Measurements from ENCODE around the gene SLC5A5.
"Not testable (repeated sequence)": the region's sequence is repeated elsewhere in the genome, so short reads cannot be mapped to it uniquely, and the experiment has no call there.

SLC5A5 gene

DNA sequence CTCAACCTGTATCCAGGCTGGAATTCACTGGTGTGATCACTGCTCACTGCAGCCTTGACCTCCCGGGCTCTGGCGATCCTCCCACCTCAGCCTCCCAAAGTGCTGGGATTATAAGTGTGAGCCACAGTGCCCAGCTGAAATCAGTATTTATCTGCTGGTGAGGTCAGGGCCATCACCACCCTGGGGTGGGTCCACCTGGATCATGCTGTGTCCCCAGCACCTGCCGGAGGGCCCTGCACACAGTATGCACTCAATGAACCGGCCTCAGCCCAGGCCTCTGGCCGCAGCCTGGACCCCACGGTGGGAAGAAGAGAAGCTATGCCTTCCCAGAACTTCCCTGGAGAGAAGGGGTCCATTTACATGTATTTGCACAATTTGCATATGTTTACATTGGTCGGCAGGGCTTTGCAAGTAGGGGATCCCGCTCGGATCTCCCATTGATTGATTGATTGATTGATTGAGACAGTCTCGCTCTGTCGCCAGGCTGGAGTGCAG is 2.6 kb upstream of the SLC5A5 start:
- Histone ChIP-seq H3K27me3 (ENCODE audit: insufficient read depth, low read length) (peaks cover 29% of the 10 kb centered on the region), H3K4me1 (ENCODE audit: insufficient read depth, low read length) (peaks cover 4% of the 10 kb centered on the region), H3K4me3 (ENCODE audit: low read length) (no peak overlapping the region), H2AFZ (ENCODE audit: low read depth, low read length) (no peak overlapping the region), H3K36me3 (ENCODE audit: insufficient read depth, low read length) (peaks cover 12% of the 10 kb centered on the region), H3K9me3 (ENCODE audit: low read length) (no peaks in the 10 kb centered on the region)

DNA sequence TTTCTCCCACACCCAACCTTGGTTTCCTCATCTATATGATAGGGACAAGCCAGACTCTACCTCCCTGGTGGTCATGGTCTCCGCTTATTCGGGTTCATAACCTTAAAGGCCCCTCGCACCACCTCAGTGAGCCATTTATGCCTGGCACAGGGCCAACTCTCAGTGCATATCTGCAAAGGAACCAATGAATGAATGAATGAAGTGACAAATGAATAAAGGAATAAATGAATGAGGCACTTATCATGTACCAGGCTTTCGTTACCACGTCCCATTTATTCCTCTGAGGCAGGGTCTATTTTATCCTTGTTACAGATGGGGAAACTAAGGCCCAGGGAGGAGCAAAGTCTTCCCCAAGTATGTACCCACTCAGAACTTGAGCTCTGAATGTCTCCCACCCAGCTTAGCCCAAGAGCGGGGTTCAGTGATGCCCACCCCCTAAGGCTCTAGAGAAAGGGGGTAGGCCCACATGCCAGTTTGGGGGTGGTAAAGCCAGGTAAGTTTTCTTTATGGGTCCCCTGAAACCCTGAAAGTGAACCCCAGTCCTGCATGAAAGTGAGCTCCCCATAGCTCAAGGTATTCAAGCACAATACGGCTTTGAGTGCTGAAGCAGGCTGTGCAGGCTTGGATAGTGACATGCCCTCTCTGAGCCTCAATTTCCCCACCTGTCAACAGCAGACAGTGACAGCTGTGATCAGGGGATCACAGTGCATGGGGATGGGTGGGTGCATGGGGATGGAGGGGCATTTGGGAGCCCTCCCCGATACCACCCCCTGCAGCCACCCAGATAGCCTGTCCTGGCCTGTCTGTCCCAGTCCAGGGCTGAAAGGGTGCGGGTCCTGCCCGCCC is 490 bp upstream of the SLC5A5 start:
- no peaks in the 10 kb centered on the region for H3K36me3 ChIP-seq (ENCODE audit: insufficient read depth, low read length)
- H3K4me1 ChIP-seq (ENCODE audit: insufficient read depth, low read length): peaks cover 4% of the 10 kb centered on the region
- no peak overlapping the region for H2AFZ ChIP-seq (ENCODE audit: low read depth, low read length)
- no peak overlapping the region for H3K4me3 ChIP-seq (ENCODE audit: low read length)
- no peaks in the 10 kb centered on the region for H3K9me3 ChIP-seq (ENCODE audit: low read length)
- H3K27me3 ChIP-seq (ENCODE audit: insufficient read depth, low read length): peaks cover 36% of the 10 kb centered on the region

DNA sequence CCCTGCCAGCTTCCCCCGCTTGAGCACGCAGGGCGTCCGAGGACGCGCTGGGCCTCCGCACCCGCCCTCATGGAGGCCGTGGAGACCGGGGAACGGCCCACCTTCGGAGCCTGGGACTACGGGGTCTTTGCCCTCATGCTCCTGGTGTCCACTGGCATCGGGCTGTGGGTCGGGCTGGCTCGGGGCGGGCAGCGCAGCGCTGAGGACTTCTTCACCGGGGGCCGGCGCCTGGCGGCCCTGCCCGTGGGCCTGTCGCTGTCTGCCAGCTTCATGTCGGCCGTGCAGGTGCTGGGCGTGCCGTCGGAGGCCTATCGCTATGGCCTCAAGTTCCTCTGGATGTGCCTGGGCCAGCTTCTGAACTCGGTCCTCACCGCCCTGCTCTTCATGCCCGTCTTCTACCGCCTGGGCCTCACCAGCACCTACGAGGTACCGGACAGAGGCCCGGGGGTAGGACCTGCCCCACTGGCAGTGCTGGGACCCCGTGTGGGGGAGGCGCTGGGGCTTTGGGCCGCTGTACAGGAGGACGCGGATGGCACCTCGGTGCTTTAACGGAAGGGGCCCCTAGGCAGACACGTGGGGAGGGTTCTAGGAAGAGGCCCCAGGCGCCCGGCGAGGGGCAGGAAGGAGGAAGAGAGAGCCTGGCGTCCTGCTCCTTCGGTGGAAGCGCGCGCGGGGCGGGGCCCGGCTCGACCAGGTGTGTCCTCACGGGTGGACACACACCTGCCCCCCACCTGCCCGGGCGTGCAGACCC is 681 bp downstream of the SLC5A5 start:
- H3K9me3 ChIP-seq (ENCODE audit: low read length): no peaks in the 10 kb centered on the region

DNA sequence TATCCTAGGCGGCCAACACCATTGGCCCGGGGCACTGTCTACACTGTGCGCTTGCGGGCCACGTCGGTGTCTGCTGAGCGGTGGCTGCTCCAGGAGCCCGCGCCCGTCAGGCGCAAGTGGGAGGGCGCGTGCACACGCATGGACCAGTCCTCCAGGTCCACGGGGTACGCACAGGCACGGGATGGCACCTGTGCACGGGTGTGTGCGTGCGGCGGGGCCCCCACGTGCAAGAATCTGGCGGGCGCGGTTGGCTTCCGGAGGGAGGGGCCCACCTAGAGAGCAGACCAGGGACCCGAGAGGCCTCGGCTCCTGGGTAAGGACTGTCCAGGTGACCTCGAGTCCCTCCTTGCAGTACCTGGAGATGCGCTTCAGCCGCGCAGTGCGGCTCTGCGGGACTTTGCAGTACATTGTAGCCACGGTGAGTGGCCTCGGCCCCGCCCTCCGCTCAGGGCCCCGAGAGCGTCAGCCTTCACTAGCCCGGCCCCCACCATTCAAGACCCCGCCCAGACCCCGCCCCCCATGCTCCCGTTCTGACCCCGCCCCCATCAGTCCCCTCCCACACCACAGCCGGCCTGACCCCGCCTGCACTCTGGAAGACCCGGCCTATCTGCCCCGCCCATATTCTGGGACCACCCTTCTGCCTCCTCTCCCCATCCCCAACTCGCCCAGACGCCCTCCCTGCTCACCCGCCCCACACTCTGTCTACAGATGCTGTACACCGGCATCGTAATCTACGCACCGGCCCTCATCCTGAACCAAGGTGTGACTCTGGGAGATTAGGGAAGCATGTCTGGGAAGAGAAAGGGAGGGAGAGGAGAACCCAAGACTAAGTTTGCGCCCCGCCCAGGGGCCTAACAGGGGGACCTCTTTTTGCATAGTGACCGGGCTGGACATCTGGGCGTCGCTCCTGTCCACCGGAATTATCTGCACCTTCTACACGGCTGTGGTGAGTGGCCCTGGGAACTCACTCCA is 2.3 kb downstream of the SLC5A5 start:
- Histone ChIP-seq H3K36me3 (ENCODE audit: insufficient read depth, low read length) (no peaks in the 10 kb centered on the region), H3K4me3 (ENCODE audit: low read length) (no peak overlapping the region), H3K27me3 (ENCODE audit: insufficient read depth, low read length) (peaks cover 36% of the 10 kb centered on the region), H3K4me1 (ENCODE audit: insufficient read depth, low read length) (peaks cover 4% of the 10 kb centered on the region), H2AFZ (ENCODE audit: low read depth, low read length) (no peak overlapping the region), H3K9me3 (ENCODE audit: low read length) (no peaks in the 10 kb centered on the region)

More for the DNA sequence above, 681 bp downstream of the SLC5A5 start:
- Histone ChIP-seq H3K4me3 (ENCODE audit: low read length) (no peak overlapping the region), H2AFZ (ENCODE audit: low read depth, low read length) (no peak overlapping the region), H3K36me3 (ENCODE audit: insufficient read depth, low read length) (no peaks in the 10 kb centered on the region), H3K4me1 (ENCODE audit: insufficient read depth, low read length) (peaks cover 4% of the 10 kb centered on the region), H3K27me3 (ENCODE audit: insufficient read depth, low read length) (peaks cover 36% of the 10 kb centered on the region)

DNA sequence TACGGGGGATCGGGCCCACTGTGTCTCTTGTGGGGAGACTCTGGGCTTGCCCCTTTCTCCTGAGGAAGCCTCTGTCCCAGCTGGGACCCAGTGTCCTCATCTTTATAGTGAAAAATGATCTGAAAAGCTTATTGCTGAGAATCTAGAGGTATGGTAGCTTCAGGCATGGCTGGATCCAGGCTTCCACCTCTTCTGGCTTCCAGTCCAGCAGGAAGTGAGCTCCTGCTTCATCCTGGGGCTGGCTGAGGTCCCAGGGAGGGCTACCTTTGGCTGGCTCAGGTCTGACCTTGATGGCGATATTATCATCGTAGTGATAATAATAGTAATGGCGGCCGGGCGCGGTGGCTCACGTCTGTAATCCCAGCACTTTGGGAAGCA is 3.0 kb downstream of the SLC5A5 start:
- H2AFZ ChIP-seq (ENCODE audit: low read depth, low read length): no peak overlapping the region
- H3K36me3 ChIP-seq (ENCODE audit: insufficient read depth, low read length): no peaks in the 10 kb centered on the region
- peaks cover 36% of the 10 kb centered on the region for H3K27me3 ChIP-seq (ENCODE audit: insufficient read depth, low read length)
- H3K4me3 ChIP-seq (ENCODE audit: low read length): no peak overlapping the region
- H3K9me3 ChIP-seq (ENCODE audit: low read length): no peaks in the 10 kb centered on the region
- H3K4me1 ChIP-seq (ENCODE audit: insufficient read depth, low read length): peaks cover 4% of the 10 kb centered on the region

DNA sequence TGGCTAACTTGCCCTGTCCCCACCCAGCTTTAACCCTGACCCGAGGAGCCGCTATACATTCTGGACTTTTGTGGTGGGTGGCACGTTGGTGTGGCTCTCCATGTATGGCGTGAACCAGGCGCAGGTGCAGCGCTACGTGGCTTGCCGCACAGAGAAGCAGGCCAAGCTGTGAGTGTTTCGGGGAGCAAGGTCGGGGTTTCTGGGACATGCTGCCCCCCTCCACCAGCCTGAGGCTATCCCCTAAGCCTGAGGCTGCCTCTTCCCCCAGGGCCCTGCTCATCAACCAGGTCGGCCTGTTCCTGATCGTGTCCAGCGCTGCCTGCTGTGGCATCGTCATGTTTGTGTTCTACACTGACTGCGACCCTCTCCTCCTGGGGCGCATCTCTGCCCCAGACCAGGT is 6.0 kb downstream of the SLC5A5 start:
- H3K9me3 ChIP-seq (ENCODE audit: low read length): no peaks in the 10 kb centered on the region
- H2AFZ ChIP-seq (ENCODE audit: low read depth, low read length): no peak overlapping the region
- no peak overlapping the region for H3K4me3 ChIP-seq (ENCODE audit: low read length)
- no peaks in the 10 kb centered on the region for H3K36me3 ChIP-seq (ENCODE audit: insufficient read depth, low read length)
- peaks cover 16% of the 10 kb centered on the region for H3K27me3 ChIP-seq (ENCODE audit: insufficient read depth, low read length)
- peaks cover 4% of the 10 kb centered on the region for H3K4me1 ChIP-seq (ENCODE audit: insufficient read depth, low read length)

DNA sequence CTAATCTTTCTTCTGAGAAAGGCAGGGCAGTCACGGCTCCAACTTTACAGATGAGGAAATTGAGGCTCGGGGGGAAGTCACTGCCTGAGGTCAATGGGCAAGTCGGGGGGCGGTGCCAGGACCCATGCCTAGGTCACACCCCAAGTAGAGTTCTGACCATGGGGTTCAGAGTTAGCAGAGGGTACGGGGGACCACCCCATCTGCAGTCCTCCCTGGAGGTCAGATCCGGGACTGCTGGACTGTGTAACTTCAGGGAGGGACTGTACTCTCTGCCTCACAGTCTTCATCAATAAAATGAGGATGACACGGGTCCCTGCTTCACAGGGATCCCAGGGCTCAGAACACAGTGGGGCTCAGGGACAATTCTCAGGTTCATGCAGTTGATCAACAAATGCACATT is 7.7 kb downstream of the SLC5A5 start:
- Histone ChIP-seq H3K27me3 (ENCODE audit: insufficient read depth, low read length) (peaks cover 4% of the 10 kb centered on the region), H3K36me3 (ENCODE audit: insufficient read depth, low read length) (no peaks in the 10 kb centered on the region), H3K9me3 (ENCODE audit: low read length) (no peaks in the 10 kb centered on the region), H3K4me1 (ENCODE audit: insufficient read depth, low read length) (no peaks in the 10 kb centered on the region), H2AFZ (ENCODE audit: low read depth, low read length) (no peak overlapping the region), H3K4me3 (ENCODE audit: low read length) (no peak overlapping the region)

DNA sequence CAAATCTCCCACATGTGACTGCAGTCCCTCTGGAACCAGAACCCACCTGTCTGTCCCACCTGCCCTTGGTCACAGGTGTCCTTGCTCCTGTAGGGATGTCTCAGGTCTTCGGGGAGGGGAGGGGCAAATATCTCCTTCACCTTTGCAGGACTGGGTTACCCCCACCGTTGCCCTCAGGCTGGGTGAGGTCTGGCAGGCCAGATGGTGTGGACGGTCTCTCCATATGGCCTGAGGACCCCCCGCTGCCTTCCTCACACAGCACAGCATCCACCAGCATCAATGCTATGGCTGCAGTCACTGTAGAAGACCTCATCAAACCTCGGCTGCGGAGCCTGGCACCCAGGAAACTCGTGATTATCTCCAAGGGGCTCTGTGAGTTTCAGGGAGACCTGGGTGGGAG is 10.0 kb downstream of the SLC5A5 start:
- H3K9me3 ChIP-seq (ENCODE audit: low read length): no peaks in the 10 kb centered on the region
- no peaks in the 10 kb centered on the region for H3K4me1 ChIP-seq (ENCODE audit: insufficient read depth, low read length)
- H3K4me3 ChIP-seq (ENCODE audit: low read length): no peak overlapping the region
- no peaks in the 10 kb centered on the region for H3K36me3 ChIP-seq (ENCODE audit: insufficient read depth, low read length)
- no peak overlapping the region for H2AFZ ChIP-seq (ENCODE audit: low read depth, low read length)
- no peaks in the 10 kb centered on the region for H3K27me3 ChIP-seq (ENCODE audit: insufficient read depth, low read length)

DNA sequence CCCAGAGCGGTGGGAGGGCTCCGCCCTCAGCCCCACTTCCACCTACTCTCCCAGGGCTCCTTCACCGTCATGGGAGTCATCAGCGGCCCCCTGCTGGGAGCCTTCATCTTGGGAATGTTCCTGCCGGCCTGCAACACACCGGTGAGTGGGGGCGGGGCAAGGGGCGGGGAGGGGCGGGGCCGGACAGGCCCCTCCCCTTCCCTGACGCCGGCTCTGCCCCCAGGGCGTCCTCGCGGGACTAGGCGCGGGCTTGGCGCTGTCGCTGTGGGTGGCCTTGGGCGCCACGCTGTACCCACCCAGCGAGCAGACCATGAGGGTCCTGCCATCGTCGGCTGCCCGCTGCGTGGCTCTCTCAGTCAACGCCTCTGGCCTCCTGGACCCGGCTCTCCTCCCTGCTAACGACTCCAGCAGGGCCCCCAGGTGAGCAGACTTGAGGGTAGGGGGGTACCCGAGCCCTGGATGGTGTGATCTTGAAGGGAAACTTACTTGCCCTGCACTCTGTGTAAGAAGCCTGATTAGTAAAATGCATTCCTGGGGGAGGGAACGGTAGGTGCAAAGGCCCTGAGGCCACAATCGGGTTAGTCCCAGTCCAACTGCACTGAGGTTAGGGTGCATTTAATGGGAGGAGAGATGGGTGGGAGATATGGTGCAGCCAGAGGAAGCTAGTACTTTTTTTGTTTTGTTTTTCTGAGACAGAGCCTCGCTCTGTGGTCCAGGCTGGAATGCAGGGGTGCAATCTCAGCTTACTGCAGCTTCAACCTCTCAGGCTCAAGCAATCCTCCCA is 12.1 kb downstream of the SLC5A5 start:
- Histone ChIP-seq H3K4me3 (ENCODE audit: low read length) (no peak overlapping the region), H3K27me3 (ENCODE audit: insufficient read depth, low read length) (no peaks in the 10 kb centered on the region), H3K4me1 (ENCODE audit: insufficient read depth, low read length) (no peaks in the 10 kb centered on the region), H3K36me3 (ENCODE audit: insufficient read depth, low read length) (no peaks in the 10 kb centered on the region), H2AFZ (ENCODE audit: low read depth, low read length) (no peak overlapping the region), H3K9me3 (ENCODE audit: low read length) (no peaks in the 10 kb centered on the region)

DNA sequence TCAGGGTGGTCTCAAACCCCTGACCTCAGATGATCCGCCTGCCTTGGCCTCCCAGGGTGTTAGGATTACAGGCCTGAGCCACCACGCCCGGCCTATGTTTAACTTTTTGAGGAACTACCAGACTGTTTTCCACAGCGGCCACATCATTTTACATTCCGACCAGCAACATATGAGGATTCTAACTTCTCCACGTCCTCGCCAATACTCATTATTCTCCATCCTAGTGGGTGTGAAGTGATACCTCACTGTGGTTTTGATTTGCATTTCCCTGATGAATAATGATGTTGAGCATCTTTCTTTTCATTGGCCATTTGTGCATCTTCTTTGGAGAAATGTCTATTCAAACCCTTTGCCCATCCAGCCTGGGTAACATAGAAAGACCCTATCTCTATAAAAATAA is 14.8 kb downstream of the SLC5A5 start:
- Histone ChIP-seq H2AFZ (ENCODE audit: low read depth, low read length) (no peak overlapping the region), H3K27me3 (ENCODE audit: insufficient read depth, low read length) (no peaks in the 10 kb centered on the region), H3K9me3 (ENCODE audit: low read length) (no peaks in the 10 kb centered on the region), H3K4me1 (ENCODE audit: insufficient read depth, low read length) (no peaks in the 10 kb centered on the region), H3K36me3 (ENCODE audit: insufficient read depth, low read length) (no peaks in the 10 kb centered on the region), H3K4me3 (ENCODE audit: low read length) (no peak overlapping the region)

DNA sequence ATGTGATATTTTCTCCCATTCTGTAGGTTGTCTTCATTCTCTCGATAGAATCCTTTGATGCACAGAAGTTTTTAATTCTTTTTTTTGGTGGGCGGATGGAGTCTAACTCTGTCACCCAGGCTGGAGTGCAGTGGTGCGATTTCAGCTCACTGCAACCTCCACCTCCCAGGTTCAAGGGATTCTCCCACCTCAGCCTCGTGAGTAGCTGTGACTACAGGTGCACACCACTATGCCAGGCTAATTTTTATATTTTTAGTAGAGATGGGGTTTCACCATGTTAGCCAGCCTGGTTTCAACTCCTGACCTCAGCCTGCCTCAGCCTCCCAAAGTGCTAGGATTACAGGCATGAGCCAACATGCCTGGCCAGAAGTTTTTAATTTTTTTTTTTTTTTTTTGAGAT is 15.5 kb downstream of the SLC5A5 start:
- not testable (repeated sequence) for H3K4me3 ChIP-seq (ENCODE audit: low read length); H2AFZ ChIP-seq (ENCODE audit: low read depth, low read length)

DNA sequence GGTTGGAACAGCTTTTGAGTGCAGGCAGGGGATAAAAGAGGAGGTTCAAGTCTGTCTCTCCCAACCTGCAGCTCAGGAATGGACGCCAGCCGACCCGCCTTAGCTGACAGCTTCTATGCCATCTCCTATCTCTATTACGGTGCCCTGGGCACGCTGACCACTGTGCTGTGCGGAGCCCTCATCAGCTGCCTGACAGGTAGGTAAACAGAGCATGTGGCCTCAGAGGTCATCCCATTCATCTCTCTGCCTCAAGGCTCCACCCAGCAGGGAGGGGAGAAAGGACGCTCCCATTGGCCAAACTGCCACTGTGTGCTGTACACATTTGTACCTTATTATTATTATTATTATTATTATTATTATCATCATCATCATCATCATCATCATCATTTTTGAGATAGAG is 16.5 kb downstream of the SLC5A5 start:
- no peaks in the 10 kb centered on the region for H3K36me3 ChIP-seq (ENCODE audit: insufficient read depth, low read length)
- no peak overlapping the region for H3K4me3 ChIP-seq (ENCODE audit: low read length)
- H2AFZ ChIP-seq (ENCODE audit: low read depth, low read length): no peak overlapping the region
- no peaks in the 10 kb centered on the region for H3K27me3 ChIP-seq (ENCODE audit: insufficient read depth, low read length)
- no peaks in the 10 kb centered on the region for H3K4me1 ChIP-seq (ENCODE audit: insufficient read depth, low read length)
- H3K9me3 ChIP-seq (ENCODE audit: low read length): no peaks in the 10 kb centered on the region

More for the DNA sequence above, 15.5 kb downstream of the SLC5A5 start:
- H3K9me3 ChIP-seq (ENCODE audit: low read length); H3K27me3 ChIP-seq (ENCODE audit: insufficient read depth, low read length); H3K36me3 ChIP-seq (ENCODE audit: insufficient read depth, low read length); H3K4me1 ChIP-seq (ENCODE audit: insufficient read depth, low read length): not testable (repeated sequence)

Data from neuron (in vitro differentiated cells).